GM23338 (cell line): ENCODE results near the gene KLC4. TPM values are rescaled to one million over a fixed set of nuclear protein-coding genes. Genes with fewer than 3 reads are reported as not detected.

Experiments
- ATAC-seq: fragments of 200-7000 bp; cut with Tn5 transposase; 3 replicates; pipeline ENCODE4 v1.9.1; 2020
- DNase-seq: peaks from one replicate; pipeline ENCODE4 v3.0.0-alpha.2; 2015; ENCODE audit warnings: low spot score
- H2AFZ ChIP-seq: fragments of 200-600 bp; sonication (generic); 2 replicates; pipeline ENCODE4 v1.8.0; 2016; ENCODE audit warnings: antibody characterized with exemption, mild to moderate bottlenecking, moderate library complexity
- H3F3A ChIP-seq: fragments of 200-600 bp; sonication (generic); replicated peaks from 2 replicates; pipeline ENCODE4 v1.8.0; 2017; ENCODE audit warnings: antibody characterized with exemption, mixed run types, low read depth
- H3K27ac ChIP-seq: fragments of 200-600 bp; sonication (generic); 2 replicates; pipeline ENCODE4 v1.6.1; 2016; ENCODE audit warnings: low read depth
- H3K27me3 ChIP-seq: fragments of 200-600 bp; sonication (generic); 2 replicates; pipeline ENCODE4 v1.8.0; 2016; ENCODE audit warnings: mild to moderate bottlenecking, mixed run types, moderate library complexity; ENCODE audit not compliant: insufficient read depth
- H3K36me3 ChIP-seq: fragments of 200-600 bp; sonication (generic); 2 replicates; pipeline ENCODE4 v1.8.0; 2016; ENCODE audit warnings: mild to moderate bottlenecking; ENCODE audit not compliant: insufficient read depth
- H3K4me1 ChIP-seq: fragments of 200-600 bp; sonication (generic); 2 replicates; pipeline ENCODE4 v1.8.0; 2016; ENCODE audit warnings: mild to moderate bottlenecking, moderate library complexity; ENCODE audit not compliant: insufficient read depth
- H3K4me2 ChIP-seq: fragments of 200-600 bp; sonication (generic); 2 replicates; pipeline ENCODE4 v1.7.1; 2017; ENCODE audit warnings: mixed run types
- H3K4me3 ChIP-seq: fragments of 200-600 bp; sonication (generic); 2 replicates; pipeline ENCODE4 v1.6.1; 2016; ENCODE audit warnings: mixed run types
- H3K79me2 ChIP-seq: fragments of 200-600 bp; sonication (generic); replicated peaks from 2 replicates; pipeline ENCODE4 v1.8.0; 2017; ENCODE audit warnings: mild to moderate bottlenecking; ENCODE audit not compliant: insufficient read depth
- H3K9me2 ChIP-seq: fragments of 200-600 bp; sonication (generic); 2 replicates; pipeline ENCODE4 v1.8.0; 2017; ENCODE audit not compliant: insufficient read depth
- H4K20me1 ChIP-seq: fragments of 200-600 bp; sonication (generic); replicated peaks from 2 replicates; pipeline ENCODE4 v1.8.0; 2017; ENCODE audit warnings: mild to moderate bottlenecking; ENCODE audit not compliant: insufficient read depth
- H3K27ac Mint-ChIP-seq: 2 replicates; pipeline ENCODE4 v1.8.0; 2020; ENCODE audit warnings: inconsistent platforms, mild to moderate bottlenecking, moderate library complexity, mixed read lengths
- H3K27me3 Mint-ChIP-seq: 3 replicates; pipeline ENCODE4 v1.8.0; 2022; ENCODE audit warnings: low read depth, mild to moderate bottlenecking, moderate library complexity, mixed read lengths, inconsistent platforms; ENCODE audit not compliant: insufficient read depth, poor library complexity
- H3K36me3 Mint-ChIP-seq: 3 replicates; pipeline ENCODE4 v1.8.0; 2021; ENCODE audit warnings: low read depth, mild to moderate bottlenecking, inconsistent platforms, moderate library complexity, mixed read lengths
- H3K4me1 Mint-ChIP-seq: 3 replicates; pipeline ENCODE4 v1.8.0; 2020; ENCODE audit warnings: mild to moderate bottlenecking, inconsistent platforms, mixed read lengths
- H3K4me3 Mint-ChIP-seq: 3 replicates; pipeline ENCODE4 v1.8.0; 2021; ENCODE audit warnings: moderate library complexity, mild to moderate bottlenecking, inconsistent platforms, mixed read lengths
- H3K9me3 Mint-ChIP-seq: 3 replicates; pipeline ENCODE4 v1.8.0; 2020; ENCODE audit warnings: moderate library complexity, mild to moderate bottlenecking, inconsistent platforms, mixed read lengths
- CREB1 ChIP-seq: fragments of 250-450 bp; sonication (Bioruptor Pico); IDR thresholded peaks from 2 replicates; pipeline ENCODE4 v1.5.0; 2020; ENCODE audit warnings: low read depth, mild to moderate bottlenecking, moderate library complexity
- ETS1 ChIP-seq: IDR thresholded peaks from 2 replicates; pipeline ENCODE4 v1.6.1; 2016; ENCODE audit warnings: antibody characterized with exemption
- EZH2 ChIP-seq: fragments of 200-600 bp; sonication (generic); IDR thresholded peaks from one replicate; pipeline ENCODE4 v1.8.0; 2017; ENCODE audit warnings: antibody characterized with exemption, mild to moderate bottlenecking, low read depth; ENCODE audit not compliant: unreplicated experiment
- EZH2phosphoT487 ChIP-seq: fragments of 200-600 bp; sonication (generic); IDR thresholded peaks from one replicate; pipeline ENCODE4 v1.8.1; 2018; ENCODE audit warnings: antibody characterized with exemption; ENCODE audit not compliant: unreplicated experiment
- JUNB ChIP-seq: IDR thresholded peaks from one replicate; pipeline ENCODE4 v1.6.1; 2016; ENCODE audit warnings: antibody characterized with exemption; ENCODE audit not compliant: unreplicated experiment
- POLR2AphosphoS5 ChIP-seq: IDR thresholded peaks from 2 replicates; pipeline ENCODE4 v1.6.1; 2016; ENCODE audit warnings: antibody characterized with exemption, low read depth
- STAT1 ChIP-seq: IDR thresholded peaks from one replicate; pipeline ENCODE4 v1.6.1; 2016; ENCODE audit warnings: antibody characterized with exemption; ENCODE audit not compliant: unreplicated experiment
- ZNF114 ChIP-seq: fragments of 250-450 bp; sonication (Bioruptor Pico); IDR thresholded peaks from 2 replicates; pipeline ENCODE4 v1.5.0; 2020; ENCODE audit warnings: mild to moderate bottlenecking, moderate library complexity
- polyA plus RNA-seq: library from polyadenylated mRNA; unstranded; fragments of >200 nt; fragmentation: Nextera tagmentation; extraction: Ambion mirVana; gene quantifications from 2 replicates; pipeline ENCODE4 v1.2.1, GENCODE V29; 2016
- total RNA-seq: library from RNA; depleted of rRNA; stranded (reverse); fragments of >200 nt; shearing (Covaris generic); gene quantifications from 2 replicates; pipeline ENCODE4 v1.2.3, GENCODE V29; 2014
- TF ChIP-seq, protein P1 (sequence below), 2 experiments: fragments of 200-600 bp in 1 of 2; sonication (generic) in 1 of 2; conservative IDR thresholded peaks; 2 replicates each; pipeline versions ENCODE4 v1.5.1 to v1.6.1; 2016 to 2017; ENCODE audit warnings: antibody characterized with exemption in 2 of 2, low read depth in 2 of 2, mild to moderate bottlenecking in 2 of 2, moderate library complexity in 1 of 2
- TF ChIP-seq, protein P2 (sequence below): fragments of 250-450 bp; sonication (Bioruptor Pico); IDR thresholded peaks from 2 replicates; pipeline ENCODE4 v1.5.0; 2020; ENCODE audit warnings: mild to moderate bottlenecking, moderate library complexity

Gene KLC4
- total and polyA plus RNA-seq, 2 experiments from 2014 or later: 14.9 to 17.4 TPM

- peak overlapping the region; percentile 70 for H3K4me2 ChIP-seq
- peaks cover 62% of the 10 kb centered on the region for H3K4me1 Mint-ChIP-seq
- peak overlapping the region; percentile 92 for H3K27ac Mint-ChIP-seq
- ATAC-seq (peak; percentile 55), DNase-seq (peak; percentile 63)
- peaks cover 16% of the 10 kb centered on the region for H3F3A ChIP-seq
- no peaks in the 10 kb centered on the region for H3K9me2 ChIP-seq
- H3K4me1 ChIP-seq: peaks cover 52% of the 10 kb centered on the region
- peaks cover 5% of the 10 kb centered on the region for H3K27me3 Mint-ChIP-seq
- no peaks in the 10 kb centered on the region for H3K9me3 Mint-ChIP-seq
- H3K36me3 Mint-ChIP-seq: no peaks in the 10 kb centered on the region; the same call in 2 of the 3 replicates
- H3K36me3 ChIP-seq: no peaks in the 10 kb centered on the region
- H3K4me3 ChIP-seq: peak overlapping the region; percentile 44
- TF ChIP-seq, protein P1, sequence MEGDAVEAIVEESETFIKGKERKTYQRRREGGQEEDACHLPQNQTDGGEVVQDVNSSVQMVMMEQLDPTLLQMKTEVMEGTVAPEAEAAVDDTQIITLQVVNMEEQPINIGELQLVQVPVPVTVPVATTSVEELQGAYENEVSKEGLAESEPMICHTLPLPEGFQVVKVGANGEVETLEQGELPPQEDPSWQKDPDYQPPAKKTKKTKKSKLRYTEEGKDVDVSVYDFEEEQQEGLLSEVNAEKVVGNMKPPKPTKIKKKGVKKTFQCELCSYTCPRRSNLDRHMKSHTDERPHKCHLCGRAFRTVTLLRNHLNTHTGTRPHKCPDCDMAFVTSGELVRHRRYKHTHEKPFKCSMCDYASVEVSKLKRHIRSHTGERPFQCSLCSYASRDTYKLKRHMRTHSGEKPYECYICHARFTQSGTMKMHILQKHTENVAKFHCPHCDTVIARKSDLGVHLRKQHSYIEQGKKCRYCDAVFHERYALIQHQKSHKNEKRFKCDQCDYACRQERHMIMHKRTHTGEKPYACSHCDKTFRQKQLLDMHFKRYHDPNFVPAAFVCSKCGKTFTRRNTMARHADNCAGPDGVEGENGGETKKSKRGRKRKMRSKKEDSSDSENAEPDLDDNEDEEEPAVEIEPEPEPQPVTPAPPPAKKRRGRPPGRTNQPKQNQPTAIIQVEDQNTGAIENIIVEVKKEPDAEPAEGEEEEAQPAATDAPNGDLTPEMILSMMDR (conservative IDR thresholded peaks at IDR 0.05; ENCODE audit: low read depth in 2 of 2): no peak
- no peak for TF ChIP-seq EZH2phosphoT487
- no peak overlapping the region for H2AFZ ChIP-seq
- peak overlapping the region; percentile 46 for H3K4me3 Mint-ChIP-seq
- peaks cover 74% of the 10 kb centered on the region for H3K79me2 ChIP-seq
- H4K20me1 ChIP-seq: peaks cover 6% of the 10 kb centered on the region
- no peaks in the 10 kb centered on the region for H3K27me3 ChIP-seq
- peak overlapping the region; percentile 93 for H3K27ac ChIP-seq
Measured at GRCh38 chr6:43089874-43090558, 30.6 kb downstream of the KLC4 start.

DNA sequence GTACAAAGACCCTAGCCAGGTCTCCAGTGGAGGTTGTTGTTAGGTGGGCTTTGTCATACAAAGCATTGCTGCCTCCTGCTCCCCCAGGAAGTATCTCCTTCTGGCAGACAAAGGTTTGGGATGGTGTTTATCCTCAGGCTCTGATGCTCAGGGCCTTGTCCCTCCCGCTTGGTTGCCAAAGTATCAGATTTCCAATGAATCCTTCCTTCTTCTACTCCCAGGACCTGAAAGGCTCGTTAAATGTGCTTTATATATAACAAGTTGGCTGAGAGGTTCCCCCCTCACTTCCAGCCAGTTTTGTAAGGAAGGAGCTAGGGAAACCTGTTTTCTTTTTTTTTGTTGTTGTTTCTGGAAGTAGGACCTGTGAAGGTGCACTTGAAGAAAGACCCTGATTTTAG, 31.1 kb downstream of the KLC4 start:
- Mint-ChIP-seq H3K4me1 (peaks cover 66% of the 10 kb centered on the region), H3K27me3 (peaks cover 5% of the 10 kb centered on the region), H3K36me3 (no peaks in the 10 kb centered on the region; the same call in 2 of the 3 replicates), H3K9me3 (no peaks in the 10 kb centered on the region), H3K27ac (peak overlapping the region; percentile 92), H3K4me3 (peak overlapping the region; percentile 46)
- Histone ChIP-seq H3K4me2 (peak overlapping the region; percentile 70), H3K36me3 (no peaks in the 10 kb centered on the region), H2AFZ (no peak overlapping the region), H3K27ac (peak overlapping the region; percentile 93), H3K4me1 (peaks cover 55% of the 10 kb centered on the region), H3K27me3 (no peaks in the 10 kb centered on the region), H3K9me2 (no peaks in the 10 kb centered on the region), H4K20me1 (peaks cover 5% of the 10 kb centered on the region), H3K79me2 (peaks cover 74% of the 10 kb centered on the region), H3K4me3 (peak overlapping the region; percentile 44), H3F3A (peaks cover 16% of the 10 kb centered on the region)
- ATAC-seq (peak; percentile 75), DNase-seq (peak; percentile 82)
- TF ChIP-seq EZH2 (no peak), EZH2phosphoT487 (no peak), STAT1 (no peak), ZNF114 (CRISPR knock-in tag) (no peak), POLR2AphosphoS5 (0 out of 2 replicates have a peak, but pooled peaks have one; percentile 19), ETS1 (no peak), CREB1 (CRISPR knock-in tag) (no peak), JUNB (no peak)
- TF ChIP-seq, protein P2, sequence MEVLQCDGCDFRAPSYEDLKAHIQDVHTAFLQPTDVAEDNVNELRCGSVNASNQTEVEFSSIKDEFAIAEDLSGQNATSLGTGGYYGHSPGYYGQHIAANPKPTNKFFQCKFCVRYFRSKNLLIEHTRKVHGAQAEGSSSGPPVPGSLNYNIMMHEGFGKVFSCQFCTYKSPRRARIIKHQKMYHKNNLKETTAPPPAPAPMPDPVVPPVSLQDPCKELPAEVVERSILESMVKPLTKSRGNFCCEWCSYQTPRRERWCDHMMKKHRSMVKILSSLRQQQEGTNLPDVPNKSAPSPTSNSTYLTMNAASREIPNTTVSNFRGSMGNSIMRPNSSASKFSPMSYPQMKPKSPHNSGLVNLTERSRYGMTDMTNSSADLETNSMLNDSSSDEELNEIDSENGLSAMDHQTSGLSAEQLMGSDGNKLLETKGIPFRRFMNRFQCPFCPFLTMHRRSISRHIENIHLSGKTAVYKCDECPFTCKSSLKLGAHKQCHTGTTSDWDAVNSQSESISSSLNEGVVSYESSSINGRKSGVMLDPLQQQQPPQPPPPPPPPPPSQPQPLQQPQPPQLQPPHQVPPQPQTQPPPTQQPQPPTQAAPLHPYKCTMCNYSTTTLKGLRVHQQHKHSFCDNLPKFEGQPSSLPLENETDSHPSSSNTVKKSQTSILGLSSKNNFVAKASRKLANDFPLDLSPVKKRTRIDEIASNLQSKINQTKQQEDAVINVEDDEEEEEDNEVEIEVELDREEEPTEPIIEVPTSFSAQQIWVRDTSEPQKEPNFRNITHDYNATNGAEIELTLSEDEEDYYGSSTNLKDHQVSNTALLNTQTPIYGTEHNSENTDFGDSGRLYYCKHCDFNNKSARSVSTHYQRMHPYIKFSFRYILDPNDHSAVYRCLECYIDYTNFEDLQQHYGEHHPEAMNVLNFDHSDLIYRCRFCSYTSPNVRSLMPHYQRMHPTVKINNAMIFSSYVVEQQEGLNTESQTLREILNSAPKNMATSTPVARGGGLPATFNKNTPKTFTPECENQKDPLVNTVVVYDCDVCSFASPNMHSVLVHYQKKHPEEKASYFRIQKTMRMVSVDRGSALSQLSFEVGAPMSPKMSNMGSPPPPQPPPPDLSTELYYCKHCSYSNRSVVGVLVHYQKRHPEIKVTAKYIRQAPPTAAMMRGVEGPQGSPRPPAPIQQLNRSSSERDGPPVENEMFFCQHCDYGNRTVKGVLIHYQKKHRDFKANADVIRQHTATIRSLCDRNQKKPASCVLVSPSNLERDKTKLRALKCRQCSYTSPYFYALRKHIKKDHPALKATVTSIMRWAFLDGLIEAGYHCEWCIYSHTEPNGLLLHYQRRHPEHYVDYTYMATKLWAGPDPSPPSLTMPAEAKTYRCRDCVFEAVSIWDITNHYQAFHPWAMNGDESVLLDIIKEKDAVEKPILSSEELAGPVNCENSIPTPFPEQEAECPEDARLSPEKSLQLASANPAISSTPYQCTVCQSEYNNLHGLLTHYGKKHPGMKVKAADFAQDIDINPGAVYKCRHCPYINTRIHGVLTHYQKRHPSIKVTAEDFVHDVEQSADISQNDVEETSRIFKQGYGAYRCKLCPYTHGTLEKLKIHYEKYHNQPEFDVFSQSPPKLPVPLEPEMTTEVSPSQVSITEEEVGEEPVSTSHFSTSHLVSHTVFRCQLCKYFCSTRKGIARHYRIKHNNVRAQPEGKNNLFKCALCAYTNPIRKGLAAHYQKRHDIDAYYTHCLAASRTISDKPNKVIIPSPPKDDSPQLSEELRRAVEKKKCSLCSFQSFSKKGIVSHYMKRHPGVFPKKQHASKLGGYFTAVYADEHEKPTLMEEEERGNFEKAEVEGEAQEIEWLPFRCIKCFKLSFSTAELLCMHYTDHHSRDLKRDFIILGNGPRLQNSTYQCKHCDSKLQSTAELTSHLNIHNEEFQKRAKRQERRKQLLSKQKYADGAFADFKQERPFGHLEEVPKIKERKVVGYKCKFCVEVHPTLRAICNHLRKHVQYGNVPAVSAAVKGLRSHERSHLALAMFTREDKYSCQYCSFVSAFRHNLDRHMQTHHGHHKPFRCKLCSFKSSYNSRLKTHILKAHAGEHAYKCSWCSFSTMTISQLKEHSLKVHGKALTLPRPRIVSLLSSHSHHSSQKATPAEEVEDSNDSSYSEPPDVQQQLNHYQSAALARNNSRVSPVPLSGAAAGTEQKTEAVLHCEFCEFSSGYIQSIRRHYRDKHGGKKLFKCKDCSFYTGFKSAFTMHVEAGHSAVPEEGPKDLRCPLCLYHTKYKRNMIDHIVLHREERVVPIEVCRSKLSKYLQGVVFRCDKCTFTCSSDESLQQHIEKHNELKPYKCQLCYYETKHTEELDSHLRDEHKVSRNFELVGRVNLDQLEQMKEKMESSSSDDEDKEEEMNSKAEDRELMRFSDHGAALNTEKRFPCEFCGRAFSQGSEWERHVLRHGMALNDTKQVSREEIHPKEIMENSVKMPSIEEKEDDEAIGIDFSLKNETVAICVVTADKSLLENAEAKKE: peak; percentile 60; the same call in 1 of the 2 replicates
